SK-N-MC (cell line): ENCODE measurements around the gene HSPB9.

Source experiments
- EZH2 ChIP-seq: fragments of 200-600 bp; sonication (generic); IDR thresholded peaks from one replicate; pipeline ENCODE4 v1.6.1; 2017; ENCODE audit warnings: antibody characterized with exemption
- POLR2AphosphoS5 ChIP-seq: IDR thresholded peaks from 2 replicates; pipeline ENCODE4 v1.6.1; 2012; ENCODE audit warnings: mild to moderate bottlenecking, low read depth, low read length, borderline replicate concordance

- TF ChIP-seq POLR2AphosphoS5, result no peak
- TF ChIP-seq EZH2, result no peak
These were observed 44.1 kb upstream of the HSPB9 start for GRCh38 chr17:42078396-42079043.
